HEK293T (cell line): ENCODE data around the gene SH3RF3.

Experiments
- ARNT ChIP-seq: fragments of 450-650 bp; IDR thresholded peaks from 2 replicates; pipeline ENCODE4 v1.6.1; 2017; ENCODE audit warnings: mild to moderate bottlenecking
- NFRKB ChIP-seq: fragments of 450-650 bp; IDR thresholded peaks from 2 replicates; pipeline ENCODE4 v1.6.1; 2016; ENCODE audit warnings: mild to moderate bottlenecking, moderate library complexity
- SP1 ChIP-seq: fragments of 450-650 bp; IDR thresholded peaks from 2 replicates; pipeline ENCODE4 v1.6.1; 2017

- no peak for TF ChIP-seq SP1
- no peak for TF ChIP-seq NFRKB
- TF ChIP-seq ARNT, result no peak
Observed at GRCh38 chr2:109317471-109318095, 188.6 kb downstream of the SH3RF3 start.
